ENCODE data around the gene KCNIP2. TPM values are rescaled to one million over a fixed set of nuclear protein-coding genes. Genes with fewer than 3 reads are reported as not detected.

KCNIP2 gene
- total and polyA plus RNA-seq, 2 donors (not counting 3 experiments of a cell fraction or from before 2014, with no cell fraction given), result 0.36 to 2.2 TPM

- Histone ChIP-seq H3K9ac (replicated peaks; ENCODE audit: extremely low read depth, insufficient read depth, low read length) (no peak overlapping the region), H3K4me3 (replicated peaks in 1 of 3; ENCODE audit: insufficient read depth in 1 of 3, low read depth in 1 of 3, low read length in 3 of 3) (no peak overlapping the region), H3K36me3 (ENCODE audit: control insufficient read depth in 2 of 2, extremely low read depth in 1 of 2, insufficient read depth in 2 of 2, low read length in 2 of 2) (peaks cover 11 to 16% of the 10 kb centered on the region in 2 experiments), H3K9me1 (replicated peaks; ENCODE audit: control insufficient read depth, extremely low read depth, insufficient read depth, low read length) (no peaks in the 10 kb centered on the region), H4K20me1 (replicated peaks; ENCODE audit: control insufficient read depth, extremely low read depth, insufficient read depth, low read length) (peaks cover 36% of the 10 kb centered on the region), H3K79me2 (ENCODE audit: control insufficient read depth, insufficient read depth, low read length) (peaks cover 85% of the 10 kb centered on the region), H3K27ac (ENCODE audit: insufficient read depth, low read depth, low read length) (no peak overlapping the region), H3K4me2 (ENCODE audit: insufficient read depth, low read length) (no peak overlapping the region), H3K9me3 (replicated peaks; ENCODE audit: control insufficient read depth, insufficient read depth, low read length) (no peaks in the 10 kb centered on the region), H2AFZ (ENCODE audit: low read depth, low read length) (no peak overlapping the region), H3K4me1 (ENCODE audit: control insufficient read depth, extremely low read depth, insufficient read depth, low read length) (peaks cover 11% of the 10 kb centered on the region), H3K27me3 (ENCODE audit: control insufficient read depth in 2 of 2, insufficient read depth in 2 of 2, low read length in 2 of 2) (no peaks in the 10 kb centered on the region)
- dilution Hi-C loops (cut with MboI; ENCODE audit: extremely low pct_ligation_motif_present, low sequenced_read_pairs) (no loop called here), intact Hi-C loops (cut with micrococcal nuclease) (no loop called here)
- no TSS peak for BruUV-seq (replicated peaks)
- CTCF ChIA-PET, result interaction anchor here (1.1 to 2.1 kb wide), 3 partner anchors 8 to 197 kb away, joined by 3 to 8 read pairs (median 4); no protein-coding TSS in a partner anchor
- POLR2A ChIA-PET, result interaction anchor here (0.9 kb wide), 1 partner anchor 34 kb away, joined by 4 read pairs; no protein-coding TSS in a partner anchor
- FAIRE-seq, result no peak
- TF ChIP-seq GATA2 (IDR thresholded peaks at IDR 0.05; ENCODE audit: insufficient read depth, insufficient read length, low read depth, low read length) (no peak), JUN (IDR thresholded peaks at IDR 0.05; ENCODE audit: borderline replicate concordance, insufficient read depth, insufficient read length, low read depth) (no peak), POLR2AphosphoS5 (IDR thresholded peaks at IDR 0.05; ENCODE audit: insufficient read depth, low read depth, low read length) (no peak), MYC (IDR thresholded peaks at IDR 0.05; ENCODE audit: low read depth, low read length) (no peak), POLR2A (IDR thresholded peaks at IDR 0.05; ENCODE audit: low read depth, low read length) (no peak), EZH2 (IDR thresholded peaks at IDR 0.05; ENCODE audit: borderline replicate concordance, low read depth, low read length, severe bottlenecking) (no peak), FOS (IDR thresholded peaks at IDR 0.05; ENCODE audit: borderline replicate concordance, insufficient read depth, low read length) (no peak), MAX (IDR thresholded peaks at IDR 0.05; ENCODE audit: insufficient read depth, insufficient read length) (no peak), CTCF (IDR thresholded peaks at IDR 0.05; ENCODE audit: extremely low read depth in 1 of 2, insufficient read depth in 1 of 2, low read depth in 1 of 2, low read length in 2 of 2) (no peak)
- no peak for DNase-seq (ENCODE audit: low read depth, low spot score)
Observed at GRCh38 chr10:101812606-101813005, 31.0 kb downstream of the KCNIP2 start.

Data from endothelial cell of umbilical vein (primary cell).